Prostate gland (tissue), 2 donors: Measurements from ENCODE around the gene FAM174C. TPM values are rescaled to one million over a fixed set of nuclear protein-coding genes. Genes with fewer than 3 reads are reported as not detected.
A peak's percentile ranks its signal among the peaks of the same experiment; 100 is the strongest.

ENCODE experiments used
- DNase-seq: peaks from one replicate; pipeline ENCODE4 v3.0.0-alpha.2; 2019; ENCODE audit warnings: low spot score
- H3K27ac ChIP-seq, 2 donors: fragments of 200-600 bp; sonication (generic); 2 replicates each; pipeline ENCODE4 v1.5.1; 2017 to 2019
- H3K27me3 ChIP-seq: fragments of 200-600 bp; sonication (generic); replicated peaks from 2 replicates; pipeline ENCODE4 v1.5.1; 2019; ENCODE audit not compliant: insufficient read depth
- H3K36me3 ChIP-seq, 2 donors: fragments of 200-600 bp; sonication (generic); 1 replicate in 1 of 2; 2 replicates in 1 of 2; pipeline versions ENCODE4 v1.5.1 to v1.8.1; 2017 to 2019
- H3K4me1 ChIP-seq: fragments of 200-600 bp; sonication (generic); replicated peaks from 2 replicates; pipeline ENCODE4 v1.5.1; 2019
- H3K4me3 ChIP-seq, 2 donors: fragments of 200-600 bp; sonication (generic); 2 replicates each; pipeline ENCODE4 v1.5.1; 2017 to 2019
- H3K9me3 ChIP-seq: fragments of 200-600 bp; sonication (generic); 2 replicates; pipeline ENCODE4 v1.5.1; 2017
- POLR2A ChIP-seq: fragments of 450-650 bp; IDR thresholded peaks from one replicate; pipeline ENCODE4 v1.6.1; 2016; ENCODE audit warnings: antibody characterized with exemption, mild to moderate bottlenecking
- POLR2AphosphoS5 ChIP-seq: sonication (generic); formaldehyde crosslinking; IDR thresholded peaks from one replicate; pipeline ENCODE4 v1.6.1; 2017; ENCODE audit warnings: antibody characterized with exemption
- WGBS: methylation state at CpG from one replicate; pipeline ENCODE4 v1.1.5; 2018; 5-methylcytosine and 5-hydroxymethylcytosine counted together
- intact Hi-C: fragments of 100-400 bp; cut with DNase I; formaldehyde crosslinking; loops from one replicate; pipeline ENCODE4 v1.14.2; 2022
- total RNA-seq, 2 donors: library from RNA; depleted of rRNA; stranded (reverse); fragments of >200 nt; gene quantifications; one replicate each; pipeline ENCODE4 v1.1.0, GENCODE V29; 2016
- TF ChIP-seq, protein P1 (sequence below), 4 experiments: fragments of 200-600 bp in 2 of 4; fragments of 450-650 bp in 2 of 4; sonication (generic) in 2 of 4; IDR thresholded peaks; 1 replicate in 3 of 4; 2 replicates in 1 of 4; pipeline ENCODE4 v1.5.1; 2016 to 2019; ENCODE audit warnings: antibody characterized with exemption in 4 of 4, mild to moderate bottlenecking in 2 of 4, moderate library complexity in 2 of 4

FAM174C gene
- total RNA-seq, 2 donors from 2014 or later = 95.1 to 98.7 TPM

DNA sequence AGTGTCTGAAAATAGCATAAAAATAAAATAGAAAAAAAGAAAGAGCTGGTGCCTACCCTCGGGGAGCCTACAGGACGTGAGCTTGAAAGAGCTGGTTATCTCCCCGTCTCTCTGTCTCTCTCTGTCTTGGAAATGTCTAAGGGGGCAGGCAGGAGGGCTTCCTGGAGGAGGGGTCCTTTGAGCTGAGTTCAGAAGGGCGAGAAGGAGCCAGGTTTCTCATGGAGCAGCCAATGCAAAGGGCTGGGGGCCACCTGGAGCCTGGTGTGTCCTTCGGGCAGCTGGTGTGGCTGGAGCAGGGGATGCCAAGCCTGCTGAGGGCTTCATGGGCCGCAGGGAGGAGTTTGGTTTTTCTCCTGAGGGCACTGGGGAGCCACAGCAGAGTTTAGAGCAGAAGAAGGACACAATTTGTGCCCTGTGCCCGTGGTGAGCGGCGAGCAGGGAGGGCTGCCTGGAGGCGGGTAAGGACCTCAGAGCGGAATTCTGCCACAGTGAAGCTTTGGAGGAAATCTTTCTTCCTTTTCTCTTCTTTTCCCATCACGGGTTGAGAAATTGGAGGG is 49.0 kb downstream of the FAM174C start:
- DNase-seq = no peak
- no peak overlapping the region for H3K27ac ChIP-seq
- H3K4me3 ChIP-seq = no peak overlapping the region
- no peak for TF ChIP-seq POLR2A
- TF ChIP-seq, protein P1, sequence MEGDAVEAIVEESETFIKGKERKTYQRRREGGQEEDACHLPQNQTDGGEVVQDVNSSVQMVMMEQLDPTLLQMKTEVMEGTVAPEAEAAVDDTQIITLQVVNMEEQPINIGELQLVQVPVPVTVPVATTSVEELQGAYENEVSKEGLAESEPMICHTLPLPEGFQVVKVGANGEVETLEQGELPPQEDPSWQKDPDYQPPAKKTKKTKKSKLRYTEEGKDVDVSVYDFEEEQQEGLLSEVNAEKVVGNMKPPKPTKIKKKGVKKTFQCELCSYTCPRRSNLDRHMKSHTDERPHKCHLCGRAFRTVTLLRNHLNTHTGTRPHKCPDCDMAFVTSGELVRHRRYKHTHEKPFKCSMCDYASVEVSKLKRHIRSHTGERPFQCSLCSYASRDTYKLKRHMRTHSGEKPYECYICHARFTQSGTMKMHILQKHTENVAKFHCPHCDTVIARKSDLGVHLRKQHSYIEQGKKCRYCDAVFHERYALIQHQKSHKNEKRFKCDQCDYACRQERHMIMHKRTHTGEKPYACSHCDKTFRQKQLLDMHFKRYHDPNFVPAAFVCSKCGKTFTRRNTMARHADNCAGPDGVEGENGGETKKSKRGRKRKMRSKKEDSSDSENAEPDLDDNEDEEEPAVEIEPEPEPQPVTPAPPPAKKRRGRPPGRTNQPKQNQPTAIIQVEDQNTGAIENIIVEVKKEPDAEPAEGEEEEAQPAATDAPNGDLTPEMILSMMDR (IDR thresholded peaks at IDR 0.05) = no peak
- peaks cover 3% of the 10 kb centered on the region for H3K27me3 ChIP-seq
- 88% methylated on average over 12 of the region's 12 CpGs for WGBS
- no peaks in the 10 kb centered on the region for H3K9me3 ChIP-seq
- no peaks in the 10 kb centered on the region for H3K36me3 ChIP-seq
- H3K4me1 ChIP-seq = no peaks in the 10 kb centered on the region
- intact Hi-C loops = no loop called here

DNA sequence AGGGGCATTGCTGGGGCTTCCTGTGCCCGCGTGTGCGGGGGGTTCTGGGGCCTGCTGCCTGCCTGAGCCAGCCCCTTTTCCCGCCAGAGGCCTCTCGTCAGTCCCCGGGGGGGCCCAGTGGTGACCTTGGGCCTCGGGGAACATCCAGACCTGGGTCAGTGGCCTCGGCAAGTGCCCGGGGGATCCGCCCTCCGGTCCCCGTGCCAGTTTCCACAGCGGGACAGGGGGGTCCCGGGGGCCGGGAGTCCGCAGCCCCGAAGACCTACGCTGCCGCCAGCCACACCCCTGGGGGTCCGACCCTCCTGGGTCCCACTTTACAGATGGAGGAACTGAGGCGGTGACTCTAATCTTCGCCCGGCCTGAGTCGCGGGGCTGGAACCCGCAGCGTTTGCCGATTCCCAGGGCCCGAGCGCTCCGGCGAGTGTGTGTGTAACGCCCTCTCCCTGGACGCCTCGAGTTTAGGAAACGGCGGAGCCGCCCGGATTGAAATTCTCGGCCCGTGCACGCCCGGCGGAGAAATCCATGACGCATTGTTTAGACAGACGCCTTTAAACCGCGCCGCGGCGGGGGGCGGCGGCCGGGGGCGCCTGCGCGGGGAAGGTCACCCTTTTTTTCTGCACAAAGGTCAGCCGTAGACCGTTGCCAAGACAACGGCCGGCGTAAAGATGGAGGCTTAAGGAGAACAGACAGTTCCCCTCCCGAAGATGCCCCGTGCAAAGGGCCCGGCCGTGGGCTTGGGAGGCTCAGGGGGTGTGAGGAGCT is 49.7 kb downstream of the FAM174C start:
- Histone ChIP-seq H3K36me3 (no peaks in the 10 kb centered on the region), H3K27me3 (peaks cover 3% of the 10 kb centered on the region), H3K9me3 (no peaks in the 10 kb centered on the region), H3K4me3 (peak overlapping the region; percentile 9 to 22), H3K27ac (no peak overlapping the region), H3K4me1 (no peaks in the 10 kb centered on the region)
- intact Hi-C loops = no loop called here
- DNase-seq = no peak
- WGBS = 2% methylated on average over 42 of the region's 66 CpGs
- TF ChIP-seq, protein P1 (IDR thresholded peaks at IDR 0.05) = no peak
- no peak for TF ChIP-seq POLR2AphosphoS5
- no peak for TF ChIP-seq POLR2A

DNA sequence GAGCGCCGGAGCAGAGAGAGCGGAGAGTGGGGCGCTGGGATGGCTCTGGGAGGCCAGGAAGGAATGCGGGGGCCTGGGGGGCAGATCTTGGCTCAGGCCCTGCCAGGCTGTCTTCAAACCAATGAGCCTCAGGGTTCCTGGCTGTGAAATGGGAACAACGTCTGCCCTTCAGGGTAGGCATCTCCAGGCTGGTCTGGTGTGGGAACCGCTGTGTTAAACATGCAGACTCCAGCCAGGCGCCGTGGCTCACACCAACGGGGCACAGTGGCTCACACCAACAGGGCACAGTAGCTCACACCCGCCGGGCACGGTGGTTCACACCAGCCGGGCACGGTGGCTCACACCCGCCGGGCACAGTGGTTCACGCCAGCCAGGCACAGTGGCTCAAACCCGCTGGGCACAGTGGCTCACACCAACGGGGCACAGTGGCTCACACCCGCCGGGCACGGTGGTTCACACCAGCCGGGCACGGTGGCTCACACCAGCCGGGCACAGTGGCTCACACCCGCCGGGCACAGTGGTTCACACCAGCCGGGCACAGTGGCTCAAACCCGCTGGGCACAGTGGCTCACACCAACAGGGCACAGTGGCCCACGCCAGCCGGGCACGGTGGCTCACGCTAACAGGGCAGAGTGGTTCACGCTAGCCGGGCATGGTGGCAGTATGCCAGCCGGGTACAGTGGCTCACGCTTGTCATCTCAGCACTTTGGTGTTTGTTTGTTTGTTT is 50.4 kb downstream of the FAM174C start:
- peaks cover 3% of the 10 kb centered on the region for H3K27me3 ChIP-seq
- H3K9me3 ChIP-seq = no peaks in the 10 kb centered on the region
- H3K4me3 ChIP-seq = peak overlapping the region; percentile 9 to 22
- intact Hi-C loops = no loop called here
- 82% methylated on average over 27 of the region's 38 CpGs for WGBS
- no peaks in the 10 kb centered on the region for H3K4me1 ChIP-seq
- DNase-seq = no peak
- no peaks in the 10 kb centered on the region for H3K36me3 ChIP-seq
- no peak overlapping the region for H3K27ac ChIP-seq
- TF ChIP-seq POLR2A (no peak), POLR2AphosphoS5 (no peak)
- TF ChIP-seq, protein P1 (IDR thresholded peaks at IDR 0.05) = no peak

DNA sequence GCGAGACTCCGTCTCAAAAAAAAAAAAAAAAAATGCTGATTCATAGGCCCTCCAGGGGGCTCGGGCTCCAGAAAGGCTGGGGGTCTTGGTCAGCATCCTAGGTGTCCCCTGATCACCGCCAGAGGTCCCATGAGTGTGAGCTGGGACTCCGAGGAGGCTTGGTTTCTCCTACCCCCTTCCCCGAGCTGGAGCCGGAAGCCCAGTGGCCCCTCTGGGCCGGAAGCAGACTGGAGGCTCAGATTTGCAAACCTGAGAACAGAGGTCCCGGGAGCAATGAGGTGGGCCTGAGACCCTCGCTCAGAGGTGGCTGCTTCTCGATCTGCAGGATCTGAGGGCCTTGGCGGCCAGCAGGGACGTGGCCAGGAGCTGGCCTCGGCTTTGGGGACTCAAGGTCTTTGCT is 51.8 kb downstream of the FAM174C start:
- H3K27me3 ChIP-seq = peaks cover 3% of the 10 kb centered on the region
- intact Hi-C loops = no loop called here
- H3K36me3 ChIP-seq = no peaks in the 10 kb centered on the region
- no peak overlapping the region for H3K4me3 ChIP-seq
- TF ChIP-seq POLR2A (no peak), POLR2AphosphoS5 (no peak)
- TF ChIP-seq, protein P1 (IDR thresholded peaks at IDR 0.05) = no peak
- 81% methylated on average over 14 of the region's 14 CpGs for WGBS
- no peaks in the 10 kb centered on the region for H3K9me3 ChIP-seq
- DNase-seq = no peak
- H3K4me1 ChIP-seq = no peaks in the 10 kb centered on the region
- no peak overlapping the region for H3K27ac ChIP-seq

Other genes starting within 250 kb of the FAM174C start
- gene CNN2, start 248.9 kb upstream of the FAM174C start, total RNA-seq = 100 to 1,000 TPM in 1 of 2 donors, 10 to 100 TPM in 1; 82.9 to 101 TPM
- gene ABCA7, start 235.4 kb upstream of the FAM174C start, total RNA-seq = 10 to 100 TPM; 16.2 to 25.1 TPM
- 10 to 100 TPM in 1 of 2 donors, 1 to 10 TPM in 1; 8.9 to 26.2 TPM for gene ARHGAP45, start 208.4 kb upstream of the FAM174C start, total RNA-seq
- gene POLR2E, start 180.2 kb upstream of the FAM174C start, total RNA-seq = 100 to 1,000 TPM; 152 to 169 TPM
- 100 to 1,000 TPM; 577 to 627 TPM for gene GPX4, start 171.5 kb upstream of the FAM174C start, total RNA-seq
- gene SBNO2, start 101.3 kb upstream of the FAM174C start, total RNA-seq = 10 to 100 TPM; 32.5 to 79.9 TPM
- gene STK11, start 69.8 kb upstream of the FAM174C start, total RNA-seq = 100 to 1,000 TPM in 1 of 2 donors, 10 to 100 TPM in 1; 75.1 to 157 TPM
- 1 to 10 TPM in 1 of 2 donors, under 1 TPM in 1; 0.68 to 4.4 TPM for gene CBARP, start 37.5 kb upstream of the FAM174C start, total RNA-seq
- 100 to 1,000 TPM; 109 to 151 TPM for gene ATP5F1D, start 33.8 kb upstream of the FAM174C start, total RNA-seq
- gene MIDN, start 26.9 kb upstream of the FAM174C start, total RNA-seq = 10 to 100 TPM; 35.8 to 42.9 TPM
- gene CIRBP, start 6.2 kb upstream of the FAM174C start, total RNA-seq = 100 to 1,000 TPM; 753 to 863 TPM
- gene EFNA2, start 10.3 kb downstream of the FAM174C start, total RNA-seq = not detected
- gene NDUFS7, start 108.4 kb downstream of the FAM174C start, total RNA-seq = 100 to 1,000 TPM; 147 to 202 TPM
- 100 to 1,000 TPM; 100 to 183 TPM for gene GAMT, start 126.0 kb downstream of the FAM174C start, total RNA-seq
- 10 to 100 TPM; 58.6 to 74.1 TPM for gene DAZAP1, start 132.1 kb downstream of the FAM174C start, total RNA-seq
- 1,000 to 10,000 TPM; 3,102 to 5,853 TPM for gene RPS15, start 162.9 kb downstream of the FAM174C start, total RNA-seq
- 1 to 10 TPM in 1 of 2 donors, under 1 TPM in 1; 0.05 to 2.2 TPM for gene APC2, start 174.6 kb downstream of the FAM174C start, total RNA-seq
- gene C19orf25, start 203.7 kb downstream of the FAM174C start, total RNA-seq = 10 to 100 TPM; 54.0 to 93.0 TPM
- 10 to 100 TPM in 1 of 2 donors, 1 to 10 TPM in 1; 8.1 to 22.9 TPM for gene PCSK4, start 214.8 kb downstream of the FAM174C start, total RNA-seq
- gene REEP6, start 215.7 kb downstream of the FAM174C start, total RNA-seq = 100 to 1,000 TPM in 1 of 2 donors, 10 to 100 TPM in 1; 61.9 to 349 TPM
- 10 to 100 TPM in 1 of 2 donors, under 1 TPM in 1; 0.82 to 14.5 TPM for gene ADAMTSL5, start 237.5 kb downstream of the FAM174C start, total RNA-seq
- gene PLK5, start 248.5 kb downstream of the FAM174C start, total RNA-seq = 10 to 100 TPM in 1 of 2 donors, not detected in 1; 28.8 TPM